Measurements from ENCODE around the gene ACTN2. TPM values are rescaled to one million over a fixed set of nuclear protein-coding genes. Genes with fewer than 3 reads are reported as not detected.

ACTN2 gene
- total RNA-seq, 1 donor from 2014 or later = 2.7 TPM

- Mint-ChIP-seq H3K4me1 (ENCODE audit: low read depth, unreplicated experiment) (peaks cover 8% of the 10 kb centered on the region), H3K27ac (ENCODE audit: unreplicated experiment) (no peak overlapping the region), H3K4me3 (ENCODE audit: unreplicated experiment) (no peak overlapping the region), H3K9me3 (ENCODE audit: unreplicated experiment) (no peaks in the 10 kb centered on the region), H3K36me3 (ENCODE audit: unreplicated experiment) (no peaks in the 10 kb centered on the region), H3K27me3 (ENCODE audit: unreplicated experiment) (no peaks in the 10 kb centered on the region)
- no peak for DNase-seq
- no peak for TF ChIP-seq CTCF (IDR thresholded peaks at IDR 0.05; ENCODE audit: partially characterized antibody, unreplicated experiment)
Observed at GRCh38 chr1:236720611-236721010, 34.3 kb downstream of the ACTN2 start.

DNA sequence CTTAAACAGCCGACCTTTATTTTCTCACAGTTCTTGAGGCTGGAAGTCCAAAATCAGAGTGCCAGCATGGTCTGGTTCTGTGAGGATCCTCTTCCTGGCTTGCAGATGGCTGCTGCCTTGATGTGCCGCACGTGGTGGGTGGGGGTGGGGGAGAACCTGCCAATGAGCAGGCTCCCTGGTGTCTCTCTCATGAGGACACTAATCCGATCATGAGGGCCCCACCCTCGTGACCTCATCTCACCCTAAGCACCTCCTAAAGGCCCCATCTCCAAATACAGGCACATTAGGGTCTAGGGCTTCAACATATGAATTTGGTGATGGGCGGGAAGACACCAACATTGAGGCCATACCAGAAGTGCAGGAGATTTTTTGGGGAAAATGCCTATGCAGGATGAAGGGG is 37.8 kb downstream of the ACTN2 start:
- Mint-ChIP-seq H3K36me3 (ENCODE audit: unreplicated experiment) (no peaks in the 10 kb centered on the region), H3K9me3 (ENCODE audit: unreplicated experiment) (no peaks in the 10 kb centered on the region), H3K27me3 (ENCODE audit: unreplicated experiment) (no peaks in the 10 kb centered on the region), H3K4me3 (ENCODE audit: unreplicated experiment) (no peak overlapping the region), H3K27ac (ENCODE audit: unreplicated experiment) (no peak overlapping the region), H3K4me1 (ENCODE audit: low read depth, unreplicated experiment) (peaks cover 15% of the 10 kb centered on the region)
- no peak for TF ChIP-seq CTCF (IDR thresholded peaks at IDR 0.05; ENCODE audit: partially characterized antibody, unreplicated experiment)
- no peak for DNase-seq

DNA sequence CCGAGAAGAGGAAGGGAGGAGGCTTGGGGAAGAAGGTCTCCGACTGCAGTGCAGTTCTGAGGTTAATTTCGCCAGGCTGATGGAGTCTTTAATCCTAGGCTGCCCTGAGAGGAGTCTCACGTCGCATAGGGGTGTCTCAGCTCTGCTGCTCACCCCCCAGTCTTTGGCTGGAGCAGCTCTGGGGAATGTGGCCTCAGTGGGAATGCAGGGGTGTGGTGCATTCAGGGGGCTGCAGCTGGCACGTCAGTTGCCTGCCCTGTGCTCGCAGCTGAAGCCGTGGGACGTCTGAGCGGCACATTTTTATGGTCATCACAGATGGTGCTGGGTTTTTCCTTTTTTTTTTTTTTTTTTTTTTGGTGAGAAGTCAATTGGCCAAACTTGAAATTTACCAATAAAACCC is 38.2 kb downstream of the ACTN2 start:
- Mint-ChIP-seq H3K36me3 (ENCODE audit: unreplicated experiment) (no peaks in the 10 kb centered on the region), H3K27me3 (ENCODE audit: unreplicated experiment) (no peaks in the 10 kb centered on the region)

DNA sequence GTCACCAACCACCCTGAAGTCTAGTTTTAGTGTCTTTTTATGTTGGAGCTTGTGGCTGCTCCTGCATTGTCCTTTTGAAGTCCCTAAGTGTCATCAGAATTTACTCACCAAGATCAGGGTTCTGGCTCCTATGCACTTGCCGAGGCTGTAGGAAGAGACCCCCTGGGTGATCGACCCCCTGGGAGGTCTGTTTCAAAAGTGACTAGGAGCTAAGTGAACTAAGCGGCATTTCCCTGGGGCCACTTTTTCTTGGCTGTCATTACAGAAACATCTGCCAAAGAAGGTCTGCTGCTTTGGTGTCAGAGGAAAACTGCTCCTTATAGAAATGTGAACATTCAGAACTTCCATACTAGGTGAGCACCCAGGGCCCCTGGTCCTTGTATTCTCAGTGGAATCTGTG is 39.4 kb downstream of the ACTN2 start:
- H3K36me3 Mint-ChIP-seq (ENCODE audit: unreplicated experiment) = no peaks in the 10 kb centered on the region
- TF ChIP-seq CTCF (IDR thresholded peaks at IDR 0.05; ENCODE audit: partially characterized antibody, unreplicated experiment) = no peak
- no peaks in the 10 kb centered on the region for H3K9me3 Mint-ChIP-seq (ENCODE audit: unreplicated experiment)
- H3K4me1 Mint-ChIP-seq (ENCODE audit: low read depth, unreplicated experiment) = peaks cover 15% of the 10 kb centered on the region
- no peak overlapping the region for H3K4me3 Mint-ChIP-seq (ENCODE audit: unreplicated experiment)
- H3K27ac Mint-ChIP-seq (ENCODE audit: unreplicated experiment) = no peak overlapping the region
- H3K27me3 Mint-ChIP-seq (ENCODE audit: unreplicated experiment) = no peaks in the 10 kb centered on the region
- no peak for DNase-seq

More for the DNA sequence above, 38.2 kb downstream of the ACTN2 start:
- Mint-ChIP-seq H3K27ac (ENCODE audit: unreplicated experiment) (no peak overlapping the region), H3K9me3 (ENCODE audit: unreplicated experiment) (no peaks in the 10 kb centered on the region), H3K4me1 (ENCODE audit: low read depth, unreplicated experiment) (peaks cover 15% of the 10 kb centered on the region), H3K4me3 (ENCODE audit: unreplicated experiment) (no peak overlapping the region)
- no peak for TF ChIP-seq CTCF (IDR thresholded peaks at IDR 0.05; ENCODE audit: partially characterized antibody, unreplicated experiment)
- DNase-seq = no peak

DNA sequence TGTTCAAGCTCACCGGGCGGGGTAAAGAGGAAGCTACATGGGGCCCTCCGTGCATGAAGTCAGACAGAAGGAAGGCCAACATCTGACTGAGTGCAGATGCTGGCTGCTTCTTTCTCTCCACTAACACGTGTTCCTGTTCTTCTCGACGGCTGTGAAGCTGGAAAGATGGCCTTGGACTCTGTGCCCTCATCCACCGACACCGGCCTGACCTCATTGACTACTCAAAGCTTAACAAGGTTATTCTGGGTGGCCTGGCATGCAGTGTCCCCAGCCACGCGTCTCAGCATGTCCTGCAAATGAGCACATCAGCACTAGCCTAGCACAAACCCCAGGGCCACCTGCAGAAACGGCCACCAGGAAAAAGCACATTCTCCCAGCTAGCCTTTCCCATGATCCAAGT is 41.2 kb downstream of the ACTN2 start:
- H3K27me3 Mint-ChIP-seq (ENCODE audit: unreplicated experiment) = no peaks in the 10 kb centered on the region
- H3K9me3 Mint-ChIP-seq (ENCODE audit: unreplicated experiment) = no peaks in the 10 kb centered on the region
- no peak overlapping the region for H3K4me3 Mint-ChIP-seq (ENCODE audit: unreplicated experiment)
- no peak for TF ChIP-seq CTCF (IDR thresholded peaks at IDR 0.05; ENCODE audit: partially characterized antibody, unreplicated experiment)
- H3K36me3 Mint-ChIP-seq (ENCODE audit: unreplicated experiment) = no peaks in the 10 kb centered on the region
- DNase-seq = no peak
- H3K4me1 Mint-ChIP-seq (ENCODE audit: low read depth, unreplicated experiment) = peaks cover 15% of the 10 kb centered on the region
- no peak overlapping the region for H3K27ac Mint-ChIP-seq (ENCODE audit: unreplicated experiment)

Data from glutamatergic neuron (in vitro differentiated cells).